Ovary (tissue), 3 donors: ENCODE results near the gene CSNK1E.

ENCODE experiments used
- CTCF ChIP-seq, 3 donors: fragments of 450-650 bp in 2 of 3; fragments of 200-600 bp in 1 of 3; IDR thresholded peaks; one replicate each; pipeline versions ENCODE4 v1.5.1 to v1.8.0; 2016 to 2022; ENCODE audit warnings: antibody characterized with exemption in 3 of 3, mild to moderate bottlenecking in 1 of 3
- POLR2A ChIP-seq: fragments of 450-650 bp; IDR thresholded peaks from one replicate; pipeline ENCODE4 v1.6.1; 2017; ENCODE audit warnings: antibody characterized with exemption, mild to moderate bottlenecking, moderate library complexity
- donor health status: DM: no; HTN: no; CAD: no.

DNA sequence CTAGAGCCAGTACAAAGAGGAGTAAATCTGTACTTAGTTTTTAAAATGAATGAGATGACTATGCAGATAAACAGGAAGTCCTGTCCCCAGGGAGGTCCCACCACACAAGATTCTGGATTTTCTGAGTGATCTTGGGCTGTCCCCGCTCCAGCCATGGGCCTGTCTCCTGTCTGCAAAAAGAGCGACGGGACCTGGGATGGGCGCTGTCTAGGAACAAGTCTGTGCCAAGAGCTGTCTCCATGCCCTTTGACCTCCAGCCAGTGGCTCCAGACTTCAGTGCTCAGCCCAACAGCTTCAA is 6.0 kb downstream of the CSNK1E start:
- TF ChIP-seq POLR2A: no peak
- no peak for TF ChIP-seq CTCF (IDR thresholded peaks at IDR 0.05)
